ENCODE measurements around the gene MED16. TPM values are rescaled to one million over a fixed set of nuclear protein-coding genes. Genes with fewer than 3 reads are reported as not detected.
"Not testable (repeated sequence)": the region's sequence is repeated elsewhere in the genome, so short reads cannot be mapped to it uniquely, and the experiment has no call there.

MED16 gene
- total RNA-seq, 2 experiments from 2014 or later = 62.2 to 64.0 TPM

DNA sequence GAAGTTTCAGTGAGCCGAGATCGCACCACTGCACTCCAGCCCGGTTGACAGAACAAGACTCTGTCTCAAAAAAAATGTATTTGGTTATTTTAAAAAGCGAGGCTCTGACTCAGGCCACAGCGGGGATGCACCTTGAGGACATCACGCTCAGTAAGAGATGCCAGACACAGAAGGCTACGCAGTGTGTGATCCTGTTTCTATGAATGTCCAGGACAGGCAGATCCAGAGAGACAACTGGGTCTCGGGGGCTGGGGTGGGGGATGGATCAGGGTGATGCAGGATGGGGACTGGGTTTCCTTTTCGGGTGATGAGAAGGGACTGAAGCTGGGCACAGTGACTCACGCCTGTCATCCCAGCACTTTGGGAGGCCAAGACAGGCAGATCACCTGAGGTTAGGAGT is 5.4 kb downstream of the MED16 start:
- POLR2A ChIA-PET = no interaction called here
- CTCF ChIA-PET = no interaction called here
- H3K27me3 Mint-ChIP-seq = no peaks in the 10 kb centered on the region
- no peak overlapping the region for H3K4me3 Mint-ChIP-seq
- no peak for DNase-seq
- H3K4me1 Mint-ChIP-seq = peaks cover 8% of the 10 kb centered on the region
- H3K27ac Mint-ChIP-seq = no peak overlapping the region
- peaks cover 11% of the 10 kb centered on the region for H3K36me3 Mint-ChIP-seq (ENCODE audit: low read depth)
- no peaks in the 10 kb centered on the region for H3K9me3 Mint-ChIP-seq

DNA sequence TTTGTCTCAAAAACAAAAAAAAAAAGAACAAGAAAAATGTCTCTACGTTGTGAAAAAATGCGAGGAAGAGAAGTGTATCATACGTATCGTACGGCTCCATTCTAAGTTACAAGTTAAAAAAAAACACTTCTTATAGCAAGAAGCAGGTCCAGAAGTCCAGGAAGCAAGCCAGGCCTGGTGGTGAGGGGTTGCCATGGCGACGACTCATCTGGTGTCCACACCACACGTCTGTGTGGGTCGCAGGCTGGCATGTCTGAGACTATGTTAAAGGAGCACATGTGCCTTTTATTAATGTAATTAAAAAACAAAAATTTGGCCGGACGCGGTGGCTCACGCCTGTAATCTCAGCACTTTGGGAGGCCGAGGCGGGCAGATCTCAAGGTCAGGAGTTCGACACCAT is 5.9 kb downstream of the MED16 start:
- Mint-ChIP-seq H3K27me3 (no peaks in the 10 kb centered on the region), H3K36me3 (ENCODE audit: low read depth) (peaks cover 14% of the 10 kb centered on the region), H3K4me1 (peaks cover 6% of the 10 kb centered on the region), H3K27ac (no peak overlapping the region), H3K9me3 (no peaks in the 10 kb centered on the region), H3K4me3 (no peak overlapping the region)
- no peak for DNase-seq
- ChIA-PET CTCF (no interaction called here), POLR2A (no interaction called here)

- POLR2A ChIA-PET = no interaction called here
- CTCF ChIA-PET = no interaction called here
- no peak for DNase-seq
These were observed 7.3 kb downstream of the MED16 start for GRCh38 chr19:885536-886224.

GRCh38 chr19:884420-885211 is 8.4 kb downstream of the MED16 start:
- peaks cover 24% of the 10 kb centered on the region for H3K36me3 Mint-ChIP-seq (ENCODE audit: low read depth)
- POLR2A ChIA-PET = no interaction called here
- H3K9me3 Mint-ChIP-seq = no peaks in the 10 kb centered on the region
- no peak overlapping the region for H3K27ac Mint-ChIP-seq
- H3K4me3 Mint-ChIP-seq = no peak overlapping the region
- H3K27me3 Mint-ChIP-seq = no peaks in the 10 kb centered on the region
- CTCF ChIA-PET = no interaction called here
- H3K4me1 Mint-ChIP-seq = no peaks in the 10 kb centered on the region
- no peak for DNase-seq

More at GRCh38 chr19:885536-886224, 7.3 kb downstream of the MED16 start:
- Mint-ChIP-seq H3K9me3 (no peaks in the 10 kb centered on the region), H3K27me3 (no peaks in the 10 kb centered on the region), H3K36me3 (ENCODE audit: low read depth) (peaks cover 26% of the 10 kb centered on the region), H3K4me1 (no peaks in the 10 kb centered on the region), H3K27ac (no peak overlapping the region), H3K4me3 (no peak overlapping the region)

DNA sequence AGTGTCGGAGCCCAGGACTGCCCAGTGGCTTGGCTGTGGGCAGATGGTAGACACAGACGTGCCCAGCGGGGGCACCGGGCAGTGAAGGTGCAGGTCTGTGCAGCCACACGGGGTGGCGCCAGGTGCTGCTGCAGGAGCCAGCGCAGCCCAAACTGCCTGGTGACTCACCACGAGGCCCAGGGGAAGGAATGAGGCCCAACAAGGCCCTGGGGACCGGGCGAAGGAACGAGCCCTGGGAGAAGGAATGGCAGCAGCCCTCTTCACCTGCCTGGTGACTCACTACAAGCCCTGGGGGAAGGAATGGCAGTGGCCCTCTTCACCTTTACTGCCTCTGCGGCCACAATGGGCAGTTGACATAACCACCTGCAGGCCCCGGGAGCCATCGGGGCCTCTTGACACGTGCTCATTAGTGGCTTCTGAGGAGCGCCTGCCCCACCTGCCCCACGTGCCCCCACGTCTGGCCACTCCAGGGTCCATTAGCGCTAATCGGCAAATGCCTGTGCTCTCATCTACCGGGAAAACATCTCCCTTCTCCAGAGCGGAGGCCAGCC is 9.3 kb downstream of the MED16 start:
- Mint-ChIP-seq H3K4me1 (no peaks in the 10 kb centered on the region), H3K27me3 (no peaks in the 10 kb centered on the region), H3K9me3 (no peaks in the 10 kb centered on the region), H3K27ac (no peak overlapping the region), H3K36me3 (ENCODE audit: low read depth) (peaks cover 25% of the 10 kb centered on the region), H3K4me3 (no peak overlapping the region)
- ChIA-PET POLR2A (interaction anchor here (3.6 kb wide), 1 partner anchor 9 kb away, joined by 14 read pairs; the partner anchor contains the start of genes MED16 and RNU6-9), CTCF (interaction anchor here (1.0 kb wide), 1 partner anchor 20 kb away, joined by 3 read pairs; no protein-coding TSS in a partner anchor)
- DNase-seq = no peak

GRCh38 chr19:882871-883497 is 10.0 kb downstream of the MED16 start:
- no peak overlapping the region for H3K27ac Mint-ChIP-seq
- H3K9me3 Mint-ChIP-seq = no peaks in the 10 kb centered on the region
- H3K36me3 Mint-ChIP-seq (ENCODE audit: low read depth) = peaks cover 25% of the 10 kb centered on the region
- DNase-seq = no peak
- POLR2A ChIA-PET = interaction anchor here (3.6 kb wide), 1 partner anchor 10 kb away, joined by 14 read pairs; the partner anchor contains the start of genes MED16 and RNU6-9
- no peak overlapping the region for H3K4me3 Mint-ChIP-seq
- CTCF ChIA-PET = interaction anchor here (1.0 kb wide), 1 partner anchor 19 kb away, joined by 3 read pairs; no protein-coding TSS in a partner anchor
- H3K4me1 Mint-ChIP-seq = no peaks in the 10 kb centered on the region
- H3K27me3 Mint-ChIP-seq = no peaks in the 10 kb centered on the region

GRCh38 chr19:881385-882071 is 11.5 kb downstream of the MED16 start:
- Mint-ChIP-seq H3K4me1 (no peaks in the 10 kb centered on the region), H3K27ac (no peak overlapping the region), H3K4me3 (no peak overlapping the region), H3K9me3 (no peaks in the 10 kb centered on the region), H3K36me3 (ENCODE audit: low read depth) (peaks cover 22% of the 10 kb centered on the region), H3K27me3 (no peaks in the 10 kb centered on the region)
- ChIA-PET CTCF (interaction anchor here (1.1 kb wide), 1 partner anchor 18 kb away, joined by 3 read pairs; no protein-coding TSS in a partner anchor), POLR2A (interaction anchor here (0.7 to 3.6 kb wide), 2 partner anchors 8 to 11 kb away, joined by 3 to 14 read pairs; partner anchors contain the start of genes MED16 and RNU6-9)
- no peak for DNase-seq

GRCh38 chr19:879711-880438 is 13.1 kb downstream of the MED16 start:
- H3K27ac Mint-ChIP-seq = no peak overlapping the region
- POLR2A ChIA-PET = interaction anchor here (1.1 to 3.6 kb wide), 4 partner anchors 13 to 30 kb away, joined by 3 to 14 read pairs (median 4); partner anchors contain the start of genes MED16 and RNU6-9
- CTCF ChIA-PET = no interaction called here
- H3K4me1 Mint-ChIP-seq = no peaks in the 10 kb centered on the region
- H3K27me3 Mint-ChIP-seq = no peaks in the 10 kb centered on the region
- peaks cover 22% of the 10 kb centered on the region for H3K36me3 Mint-ChIP-seq (ENCODE audit: low read depth)
- H3K4me3 Mint-ChIP-seq = no peak overlapping the region
- no peak for DNase-seq
- no peaks in the 10 kb centered on the region for H3K9me3 Mint-ChIP-seq

DNA sequence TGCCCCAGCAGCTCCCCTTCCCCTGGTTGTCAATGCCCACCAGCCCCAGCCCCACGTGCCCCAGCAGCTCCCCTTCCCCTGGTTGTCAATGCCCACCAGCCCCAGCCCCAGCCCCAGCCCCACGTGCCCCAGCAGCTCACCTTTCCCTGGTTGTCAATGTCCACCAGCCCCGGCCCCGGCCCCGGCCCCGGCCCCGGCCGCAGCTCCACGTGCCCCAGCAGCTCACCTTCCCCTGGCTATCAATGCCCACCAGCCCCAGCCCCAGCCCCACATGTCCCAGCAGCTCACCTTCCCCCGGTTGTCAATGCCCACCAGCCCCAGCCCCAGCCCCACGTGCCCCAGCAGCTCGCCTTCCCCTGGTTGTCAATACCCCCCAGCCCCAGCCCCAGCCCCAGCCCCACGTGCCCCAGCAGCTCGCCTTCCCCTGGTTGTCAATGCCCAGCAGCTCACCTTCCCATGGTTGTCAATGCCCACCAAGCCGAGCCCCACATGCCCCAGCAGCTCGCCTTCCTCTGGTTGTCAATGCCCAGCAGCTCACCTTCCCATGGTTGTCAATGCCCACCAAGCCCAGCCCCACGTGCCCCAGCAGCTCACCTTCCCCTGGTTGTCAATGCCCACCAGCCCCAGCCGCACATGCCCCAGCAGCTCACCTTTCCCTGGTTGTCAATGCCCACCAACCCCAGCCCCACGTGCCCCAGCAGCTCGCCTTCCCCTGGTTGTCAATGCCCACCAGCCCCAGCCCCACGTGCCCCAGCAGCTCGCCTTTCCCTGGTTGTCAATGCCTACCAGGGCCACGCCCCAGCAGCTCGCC is 14.0 kb downstream of the MED16 start:
- H3K4me1 Mint-ChIP-seq, CTCF ChIA-PET, H3K4me3 Mint-ChIP-seq, H3K9me3 Mint-ChIP-seq, DNase-seq, H3K27ac Mint-ChIP-seq, H3K27me3 Mint-ChIP-seq: not testable (repeated sequence)
- peaks cover 22% of the 10 kb centered on the region for H3K36me3 Mint-ChIP-seq (ENCODE audit: low read depth)
- POLR2A ChIA-PET = interaction anchor here (1.4 to 1.6 kb wide), 2 partner anchors 14 to 31 kb away, joined by 3 read pairs; partner anchors contain the start of genes MED16 and RNU6-9

GRCh38 chr19:877992-878660 is 14.9 kb downstream of the MED16 start:
- H3K4me3 Mint-ChIP-seq, CTCF ChIA-PET: not testable (repeated sequence)

GRCh38 chr19:876780-877314 is 16.1 kb downstream of the MED16 start:
- H3K27me3 Mint-ChIP-seq = no peaks in the 10 kb centered on the region
- no peak overlapping the region for H3K27ac Mint-ChIP-seq
- ChIA-PET POLR2A (interaction anchor here (1.0 kb wide), 1 partner anchor 30 kb away, joined by 3 read pairs; no protein-coding TSS in a partner anchor), CTCF (no interaction called here)
- H3K4me3 Mint-ChIP-seq = no peak overlapping the region
- DNase-seq = no peak
- H3K4me1 Mint-ChIP-seq = peaks cover 9% of the 10 kb centered on the region
- no peaks in the 10 kb centered on the region for H3K9me3 Mint-ChIP-seq
- peaks cover 16% of the 10 kb centered on the region for H3K36me3 Mint-ChIP-seq (ENCODE audit: low read depth)

More at GRCh38 chr19:877992-878660, 14.9 kb downstream of the MED16 start:
- not testable (repeated sequence) for DNase-seq, H3K4me1 Mint-ChIP-seq, H3K27ac Mint-ChIP-seq, H3K9me3 Mint-ChIP-seq, H3K27me3 Mint-ChIP-seq
- peaks cover 19% of the 10 kb centered on the region for H3K36me3 Mint-ChIP-seq (ENCODE audit: low read depth)
- POLR2A ChIA-PET = interaction anchor here (1.6 kb wide), 1 partner anchor 15 kb away, joined by 3 read pairs; the partner anchor contains the start of genes MED16 and RNU6-9

All from activated CD4-positive, alpha-beta memory T cell treated with anti-CD3 and anti-CD28 coated beads, Interleukin-2, amount 10 ng/mL, durations not matched to agents 7 days and 5 days (primary cell).